HG02798 (cell line): ENCODE measurements around the gene GNG12.

Experiments
- ATAC-seq: cut with Tn5 transposase; IDR thresholded peaks from one replicate; pipeline ENCODE4 v1.9.1; 2021; ENCODE audit warnings: mild to moderate bottlenecking; ENCODE audit not compliant: unreplicated experiment, poor library complexity

GNG12 gene

GRCh38 chr1:67832737-67833601 is at the start of gene GNG12:
GNG12 (minus strand) TSS chr1:67833467; CDS start chr1:67707686, 125,781 bp downstream.
- peak; percentile 64 for ATAC-seq

- ATAC-seq: no peak
These were observed 49.1 kb upstream of the GNG12 start for GRCh38 chr1:67882196-67882958.

GRCh38 chr1:67880056-67880601 is 46.9 kb upstream of the GNG12 start:
- ATAC-seq: no peak

- ATAC-seq: no peak
These were observed 46.2 kb upstream of the GNG12 start for GRCh38 chr1:67879485-67879884.

GRCh38 chr1:67874501-67875111 is 41.3 kb upstream of the GNG12 start:
- no peak for ATAC-seq

GRCh38 chr1:67869233-67869632 is 36.0 kb upstream of the GNG12 start:
- no peak for ATAC-seq

GRCh38 chr1:67863637-67864036 is 30.4 kb upstream of the GNG12 start:
- no peak for ATAC-seq

GRCh38 chr1:67862685-67863084 is 29.4 kb upstream of the GNG12 start:
- no peak for ATAC-seq

- no peak for ATAC-seq
These were observed 28.7 kb upstream of the GNG12 start for GRCh38 chr1:67861856-67862516.

GRCh38 chr1:67860776-67861175 is 27.5 kb upstream of the GNG12 start:
- no peak for ATAC-seq

GRCh38 chr1:67856921-67857320 is 23.7 kb upstream of the GNG12 start:
- no peak for ATAC-seq

GRCh38 chr1:67855961-67856360 is 22.7 kb upstream of the GNG12 start:
- ATAC-seq: no peak

- no peak for ATAC-seq
These were observed 22.2 kb upstream of the GNG12 start for GRCh38 chr1:67855444-67855843.

- no peak for ATAC-seq
These were observed 20.4 kb upstream of the GNG12 start for GRCh38 chr1:67853704-67854103.

GRCh38 chr1:67851800-67852199 is 18.5 kb upstream of the GNG12 start:
- no peak for ATAC-seq

- no peak for ATAC-seq
These were observed 17.4 kb upstream of the GNG12 start for GRCh38 chr1:67850611-67851075.

- ATAC-seq: no peak
These were observed 16.9 kb upstream of the GNG12 start for GRCh38 chr1:67850151-67850551.

GRCh38 chr1:67847466-67847865 is 14.2 kb upstream of the GNG12 start:
- ATAC-seq: no peak

GRCh38 chr1:67846538-67846937 is 13.3 kb upstream of the GNG12 start:
- no peak for ATAC-seq

GRCh38 chr1:67844988-67845387 is 11.7 kb upstream of the GNG12 start:
- no peak for ATAC-seq
